ENCODE results near the gene RAB8B.

- TF ChIP-seq EP300 (IDR thresholded peaks at IDR 0.05) = no peak
- no peak for TF ChIP-seq POLR2A (IDR thresholded peaks at IDR 0.05)
Measured at GRCh38 chr15:63211549-63211948, 22.1 kb downstream of the RAB8B start.
